WERI-Rb-1 (cell line): ENCODE results near the gene EME2.

Experiments
- DNase-seq: peaks from one replicate; pipeline ENCODE4 v3.0.0-alpha.2; 2020
- H3K27ac ChIP-seq: fragments of 250-450 bp; sonication (Bioruptor Pico); 2 replicates; pipeline ENCODE4 v1.5.1; 2020; ENCODE audit warnings: mild to moderate bottlenecking, moderate library complexity
- H3K27me3 ChIP-seq: fragments of 250-450 bp; sonication (Bioruptor Pico); 2 replicates; pipeline ENCODE4 v1.5.1; 2021; ENCODE audit warnings: mild to moderate bottlenecking, low read depth, moderate library complexity; ENCODE audit not compliant: insufficient read depth, severe bottlenecking
- H3K36me3 ChIP-seq: fragments of 250-450 bp; sonication (Bioruptor Pico); 2 replicates; pipeline ENCODE4 v1.5.1; 2020; ENCODE audit warnings: mild to moderate bottlenecking, moderate library complexity
- H3K4me3 ChIP-seq: 2 replicates; pipeline ENCODE4 v1.5.1; 2011; ENCODE audit warnings: low read depth, mild to moderate bottlenecking, control low read depth, low read length
- H3K9me3 ChIP-seq: fragments of 250-450 bp; sonication (Bioruptor Pico); 2 replicates; pipeline ENCODE4 v1.5.1; 2021; ENCODE audit warnings: mild to moderate bottlenecking, moderate library complexity; ENCODE audit not compliant: severe bottlenecking
- TF ChIP-seq, protein P1 (sequence below): IDR thresholded peaks from 2 replicates; pipeline ENCODE4 v1.5.1; 2011; ENCODE audit warnings: low read depth, mild to moderate bottlenecking, control low read depth, inconsistent platforms, low read length

Gene EME2

GRCh38 chr16:1747934-1748333, 24.7 kb upstream of the EME2 start:
- DNase-seq = no peak
- Histone ChIP-seq H3K36me3 (peaks cover 52% of the 10 kb centered on the region), H3K9me3 (no peaks in the 10 kb centered on the region), H3K27ac (no peak overlapping the region), H3K4me3 (no peak overlapping the region), H3K27me3 (no peaks in the 10 kb centered on the region)
- TF ChIP-seq, protein P1, sequence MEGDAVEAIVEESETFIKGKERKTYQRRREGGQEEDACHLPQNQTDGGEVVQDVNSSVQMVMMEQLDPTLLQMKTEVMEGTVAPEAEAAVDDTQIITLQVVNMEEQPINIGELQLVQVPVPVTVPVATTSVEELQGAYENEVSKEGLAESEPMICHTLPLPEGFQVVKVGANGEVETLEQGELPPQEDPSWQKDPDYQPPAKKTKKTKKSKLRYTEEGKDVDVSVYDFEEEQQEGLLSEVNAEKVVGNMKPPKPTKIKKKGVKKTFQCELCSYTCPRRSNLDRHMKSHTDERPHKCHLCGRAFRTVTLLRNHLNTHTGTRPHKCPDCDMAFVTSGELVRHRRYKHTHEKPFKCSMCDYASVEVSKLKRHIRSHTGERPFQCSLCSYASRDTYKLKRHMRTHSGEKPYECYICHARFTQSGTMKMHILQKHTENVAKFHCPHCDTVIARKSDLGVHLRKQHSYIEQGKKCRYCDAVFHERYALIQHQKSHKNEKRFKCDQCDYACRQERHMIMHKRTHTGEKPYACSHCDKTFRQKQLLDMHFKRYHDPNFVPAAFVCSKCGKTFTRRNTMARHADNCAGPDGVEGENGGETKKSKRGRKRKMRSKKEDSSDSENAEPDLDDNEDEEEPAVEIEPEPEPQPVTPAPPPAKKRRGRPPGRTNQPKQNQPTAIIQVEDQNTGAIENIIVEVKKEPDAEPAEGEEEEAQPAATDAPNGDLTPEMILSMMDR = no peak

- H3K9me3 ChIP-seq = no peaks in the 10 kb centered on the region
- TF ChIP-seq, protein P1 = no peak
- no peaks in the 10 kb centered on the region for H3K27me3 ChIP-seq
- no peak overlapping the region for H3K4me3 ChIP-seq
- H3K27ac ChIP-seq = no peak overlapping the region
- peaks cover 46% of the 10 kb centered on the region for H3K36me3 ChIP-seq
- DNase-seq = no peak
These were observed 23.2 kb upstream of the EME2 start for GRCh38 chr16:1749152-1750117.

DNA sequence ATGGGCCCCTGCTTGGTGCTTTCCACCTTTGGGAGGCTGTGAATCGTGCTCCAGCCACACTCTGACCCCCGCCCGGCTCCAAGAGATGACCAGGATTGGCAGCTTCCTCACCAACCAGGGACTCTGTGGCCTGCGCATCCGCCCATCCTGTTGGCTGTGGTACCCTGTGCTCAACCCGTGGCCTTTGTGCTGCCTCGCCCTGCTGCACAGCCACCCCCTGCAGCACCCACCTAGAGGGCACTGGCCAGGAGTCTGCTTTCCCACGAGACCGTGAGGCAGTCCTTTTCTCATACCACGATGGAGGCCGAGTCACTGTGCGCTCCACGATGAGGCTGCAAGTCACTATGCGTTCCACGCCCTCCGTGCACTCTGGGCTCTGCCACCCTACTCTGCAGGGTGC, 20.7 kb upstream of the EME2 start:
- TF ChIP-seq, protein P1 = no peak
- Histone ChIP-seq H3K36me3 (peaks cover 45% of the 10 kb centered on the region), H3K27ac (no peak overlapping the region), H3K27me3 (no peaks in the 10 kb centered on the region), H3K9me3 (no peaks in the 10 kb centered on the region), H3K4me3 (no peak overlapping the region)
- no peak for DNase-seq

DNA sequence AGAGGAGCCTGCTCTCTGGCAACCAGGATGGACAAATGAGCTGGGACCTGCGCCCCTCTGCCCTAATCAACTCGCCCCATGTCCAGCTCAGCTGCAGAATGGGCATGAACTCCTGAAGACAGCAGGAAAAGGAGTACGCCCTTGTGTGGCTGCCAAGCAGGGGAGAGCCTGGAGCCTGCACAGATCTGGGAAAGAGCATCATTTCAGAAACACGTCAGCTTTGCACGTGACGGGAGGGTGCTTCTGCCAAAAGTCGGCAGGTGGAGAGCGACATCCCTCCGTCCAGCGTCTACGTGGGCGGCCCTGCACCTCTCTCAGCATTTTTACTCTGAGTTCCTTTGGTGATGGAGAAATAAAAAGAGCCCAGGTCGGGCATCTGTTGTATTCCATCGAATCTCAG, 19.8 kb upstream of the EME2 start:
- H3K9me3 ChIP-seq = no peaks in the 10 kb centered on the region
- no peak overlapping the region for H3K4me3 ChIP-seq
- TF ChIP-seq, protein P1 = no peak
- no peaks in the 10 kb centered on the region for H3K27me3 ChIP-seq
- no peak overlapping the region for H3K27ac ChIP-seq
- peaks cover 43% of the 10 kb centered on the region for H3K36me3 ChIP-seq
- DNase-seq = no peak

DNA sequence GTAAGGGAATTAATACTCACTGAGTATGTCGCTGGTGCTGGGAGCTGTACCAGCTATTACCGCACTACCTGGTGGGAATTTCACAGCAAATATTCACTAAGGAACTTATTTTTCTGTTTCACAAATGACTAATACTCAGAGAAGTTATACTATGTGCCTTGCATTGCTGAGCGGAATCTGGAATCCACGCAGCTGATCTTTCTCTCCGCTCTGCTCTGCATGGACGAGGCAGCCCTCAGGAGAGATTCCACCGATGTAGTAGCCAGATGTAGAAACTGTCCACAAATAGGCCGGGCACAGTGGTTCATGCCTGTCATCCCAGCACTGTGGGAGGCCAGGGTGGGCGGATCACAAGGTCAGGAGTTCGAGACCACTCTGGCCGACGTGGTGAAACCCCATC, 18.4 kb upstream of the EME2 start:
- TF ChIP-seq, protein P1 = no peak
- Histone ChIP-seq H3K9me3 (no peaks in the 10 kb centered on the region), H3K4me3 (no peak overlapping the region), H3K36me3 (peaks cover 31% of the 10 kb centered on the region), H3K27me3 (no peaks in the 10 kb centered on the region), H3K27ac (no peak overlapping the region)
- DNase-seq = no peak
